Uterus (tissue), 4 donors: Measurements from ENCODE around the gene GYPC. TPM values are rescaled to one million over a fixed set of nuclear protein-coding genes. Genes with fewer than 3 reads are reported as not detected.

Experiments
- DNase-seq, 2 donors: peaks; one replicate each; pipeline ENCODE4 v3.0.0-alpha.2; 2019 to 2020
- H3K27ac ChIP-seq, 2 donors: fragments of 200-600 bp; sonication (generic); 1 replicate in 1 of 2; 2 replicates in 1 of 2; pipeline ENCODE4 v1.5.1; 2016 to 2018
- H3K27me3 ChIP-seq, 2 donors: fragments of 200-600 bp; sonication (generic); one replicate each; pipeline ENCODE4 v1.5.1; 2018 to 2019; ENCODE audit warnings: control low read depth in 1 of 2
- H3K36me3 ChIP-seq, 2 donors: fragments of 200-600 bp; sonication (generic); one replicate each; pipeline ENCODE4 v1.5.1; 2019; ENCODE audit warnings: control low read depth in 1 of 2
- H3K4me1 ChIP-seq, 2 donors: fragments of 200-600 bp; sonication (generic); one replicate each; pipeline ENCODE4 v1.5.1; 2018 to 2019; ENCODE audit warnings: control low read depth in 1 of 2
- H3K4me3 ChIP-seq, 2 donors: fragments of 200-600 bp; sonication (generic); 1 replicate in 1 of 2; 2 replicates in 1 of 2; pipeline ENCODE4 v1.5.1; 2018 to 2019; ENCODE audit warnings: mild to moderate bottlenecking in 1 of 2
- H3K9me3 ChIP-seq, 2 donors: fragments of 200-600 bp; sonication (generic); one replicate each; pipeline ENCODE4 v1.5.1; 2019; ENCODE audit warnings: control low read depth in 1 of 2
- CTCF ChIP-seq, 4 experiments: fragments of 200-600 bp in 2 of 4; fragments of 450-650 bp in 2 of 4; sonication (generic) in 2 of 4; IDR thresholded peaks; one replicate each; pipeline ENCODE4 v1.5.1; 2016 to 2019; ENCODE audit warnings: antibody characterized with exemption in 4 of 4, mild to moderate bottlenecking in 2 of 4, moderate library complexity in 1 of 4
- POLR2A ChIP-seq, 2 donors: fragments of 450-650 bp; IDR thresholded peaks; one replicate each; pipeline ENCODE4 v1.6.1; 2016; ENCODE audit warnings: antibody characterized with exemption in 2 of 2, mild to moderate bottlenecking in 1 of 2, moderate library complexity in 1 of 2
- intact Hi-C: fragments of 100-400 bp; cut with DNase I; formaldehyde crosslinking; loops from one replicate; pipeline ENCODE4 v1.15.1; 2023; ENCODE audit warnings: low total_unique reads
- total RNA-seq, 4 donors: library from RNA; depleted of rRNA in 3 of 4; stranded (reverse); fragments of >200 nt in 3 of 4; gene quantifications; one replicate each; pipeline versions ENCODE4 v1.1.0 to v1.2.4, GENCODE V29; 2014 to 2023
- donor health status: DM: yes; HTN: yes; CAD: no.

GYPC gene
- total RNA-seq, 4 donors from 2014 or later = 35.1 to 75.0 (median 57.8) TPM

GRCh38 chr2:126722546-126722945 lies 66.6 kb downstream of the GYPC start:
- TF ChIP-seq CTCF (IDR thresholded peaks at IDR 0.05) (no peak), POLR2A (IDR thresholded peaks at IDR 0.05) (no peak)
- no peaks in the 10 kb centered on the region for H3K36me3 ChIP-seq
- intact Hi-C loops = no loop called here

DNA sequence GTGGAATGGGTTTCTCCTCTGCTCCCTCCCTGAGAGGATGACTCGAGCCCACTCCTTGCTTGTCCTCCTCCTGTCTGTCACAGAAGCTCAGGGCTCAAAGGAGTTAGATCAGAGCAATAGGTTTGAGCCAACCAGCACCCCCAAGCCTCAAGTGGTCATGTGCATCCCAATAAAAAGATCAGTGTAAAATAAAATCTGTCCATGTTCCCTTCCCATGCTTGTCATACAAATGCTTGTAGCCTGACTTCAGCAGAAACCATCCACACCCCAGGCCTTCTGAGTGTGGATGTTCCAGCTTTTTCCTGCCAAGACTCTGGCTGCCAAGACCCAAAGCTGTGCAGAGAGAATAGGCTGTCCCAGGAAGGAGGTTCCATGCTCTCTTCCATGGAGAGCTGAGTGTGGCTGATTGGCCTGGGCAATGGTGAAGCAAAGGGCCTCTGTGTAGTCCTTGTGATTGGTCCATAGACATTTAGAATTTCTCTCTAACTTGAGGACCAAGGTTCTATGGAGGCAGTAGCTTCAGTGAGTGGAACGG lies 67.4 kb downstream of the GYPC start:
- H3K27me3 ChIP-seq = no peaks in the 10 kb centered on the region
- no peak overlapping the region for H3K27ac ChIP-seq
- H3K4me3 ChIP-seq = no peak overlapping the region
- no peaks in the 10 kb centered on the region for H3K36me3 ChIP-seq
- no peak for TF ChIP-seq CTCF (IDR thresholded peaks at IDR 0.05)
- TF ChIP-seq POLR2A (IDR thresholded peaks at IDR 0.05) = no peak
- no peaks in the 10 kb centered on the region for H3K4me1 ChIP-seq
- H3K9me3 ChIP-seq = peaks cover 0 to 14% of the 10 kb centered on the region in 2 donors
- intact Hi-C loops = no loop called here
- no peak for DNase-seq

More at GRCh38 chr2:126722546-126722945, 66.6 kb downstream of the GYPC start:
- Histone ChIP-seq H3K4me1 (no peaks in the 10 kb centered on the region), H3K9me3 (peaks cover 0 to 14% of the 10 kb centered on the region in 2 donors), H3K4me3 (no peak overlapping the region), H3K27me3 (no peaks in the 10 kb centered on the region), H3K27ac (no peak overlapping the region)
- no peak for DNase-seq

- Histone ChIP-seq H3K27me3 (no peaks in the 10 kb centered on the region), H3K36me3 (no peaks in the 10 kb centered on the region), H3K9me3 (peaks cover 0 to 14% of the 10 kb centered on the region in 2 donors), H3K4me3 (no peak overlapping the region), H3K27ac (no peak overlapping the region), H3K4me1 (no peaks in the 10 kb centered on the region)
- intact Hi-C loops = no loop called here
- DNase-seq = no peak
- TF ChIP-seq POLR2A (IDR thresholded peaks at IDR 0.05) = no peak
- TF ChIP-seq CTCF (IDR thresholded peaks at IDR 0.05) = no peak
Observed at GRCh38 chr2:126725580-126725979, 69.6 kb downstream of the GYPC start.

DNA sequence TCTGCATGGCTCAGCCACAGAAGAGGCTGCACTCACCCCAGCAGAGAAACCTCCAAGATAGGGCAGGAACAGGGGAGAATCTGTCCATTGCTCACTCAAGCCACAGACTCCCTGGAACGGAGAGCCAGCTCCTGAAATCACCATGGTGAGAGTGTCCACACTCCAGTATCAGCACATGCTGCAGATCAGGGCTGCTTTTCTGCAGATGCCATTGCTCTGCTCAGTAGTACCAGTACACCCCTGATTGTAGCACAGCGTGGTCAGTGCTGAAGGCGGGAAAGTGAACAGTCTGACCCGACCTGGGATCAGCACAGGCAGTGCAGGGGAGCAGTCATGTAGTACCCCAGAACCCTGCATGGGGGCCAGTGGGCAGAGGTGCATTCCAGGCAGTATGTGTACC lies 73.9 kb downstream of the GYPC start:
- Histone ChIP-seq H3K9me3 (peaks cover 0 to 7% of the 10 kb centered on the region in 2 donors), H3K27ac (no peak overlapping the region), H3K27me3 (no peaks in the 10 kb centered on the region), H3K4me3 (no peak overlapping the region), H3K4me1 (no peaks in the 10 kb centered on the region), H3K36me3 (no peaks in the 10 kb centered on the region)
- intact Hi-C loops = no loop called here
- TF ChIP-seq CTCF (IDR thresholded peaks at IDR 0.05) = no peak
- DNase-seq = no peak

- Histone ChIP-seq H3K36me3 (no peaks in the 10 kb centered on the region), H3K4me3 (no peak overlapping the region), H3K9me3 (peaks cover 0 to 1% of the 10 kb centered on the region in 2 donors), H3K27ac (no peak overlapping the region), H3K27me3 (no peaks in the 10 kb centered on the region), H3K4me1 (no peaks in the 10 kb centered on the region)
- intact Hi-C loops = no loop called here
- no peak for DNase-seq
- TF ChIP-seq POLR2A (IDR thresholded peaks at IDR 0.05) (no peak), CTCF (IDR thresholded peaks at IDR 0.05) (no peak)
Observed at GRCh38 chr2:126730655-126731054, 74.7 kb downstream of the GYPC start.
